Natural killer cell (primary cell): Measurements from ENCODE around the gene SRM. TPM values are rescaled to one million over a fixed set of nuclear protein-coding genes. Genes with fewer than 3 reads are reported as not detected.
A peak's percentile ranks its signal among the peaks of the same experiment; 100 is the strongest.
"Not testable (repeated sequence)": the region's sequence is repeated elsewhere in the genome, so short reads cannot be mapped to it uniquely, and the experiment has no call there.

Experiments
- ATAC-seq, 3 donors: fragments of 150-1000 bp in 2 of 3; fragments of 200-7000 bp in 1 of 3; cut with Tn5 transposase; 1 replicate in 1 of 3; 2 replicates in 2 of 3; pipeline ENCODE4 v1.10.0; 2021; ENCODE audit warnings: mild to moderate bottlenecking in 2 of 3, moderate library complexity in 2 of 3
- DNase-seq, 2 donors: peaks; one replicate each; pipeline versions ENCODE4 v3.0.0 to v3.0.0-alpha.2; 2013 to 2021; ENCODE audit warnings: mixed read lengths in 1 of 2
- H3K27ac ChIP-seq: one replicate; pipeline ENCODE4 v1.5.1; 2013; ENCODE audit warnings: mild to moderate bottlenecking, low read length
- H3K27me3 ChIP-seq: one replicate; pipeline ENCODE4 v1.6.1; 2013; ENCODE audit warnings: low read length; ENCODE audit not compliant: control insufficient read depth, insufficient read depth
- H3K36me3 ChIP-seq: one replicate; pipeline ENCODE4 v1.6.1; 2013; ENCODE audit warnings: low read length; ENCODE audit not compliant: control insufficient read depth, insufficient read depth
- H3K4me1 ChIP-seq: one replicate; pipeline ENCODE4 v1.6.1; 2013; ENCODE audit warnings: low read length; ENCODE audit not compliant: control insufficient read depth, insufficient read depth
- H3K4me3 ChIP-seq: one replicate; pipeline ENCODE4 v1.5.1; 2013; ENCODE audit warnings: low read length
- H3K9me3 ChIP-seq: one replicate; pipeline ENCODE4 v1.6.1; 2013; ENCODE audit warnings: low read length; ENCODE audit not compliant: control insufficient read depth, insufficient read depth
- H3K27ac Mint-ChIP-seq, 2 donors: one replicate each; pipeline ENCODE4 v1.8.0; 2022; ENCODE audit warnings: mild to moderate bottlenecking in 2 of 2, mixed read lengths in 2 of 2, moderate library complexity in 1 of 2
- H3K27me3 Mint-ChIP-seq, 2 donors: one replicate each; pipeline ENCODE4 v1.8.0; 2022; ENCODE audit warnings: low read depth in 2 of 2, mixed read lengths in 2 of 2
- H3K36me3 Mint-ChIP-seq: one replicate; pipeline ENCODE4 v1.8.0; 2022; ENCODE audit warnings: mixed read lengths
- H3K4me1 Mint-ChIP-seq, 2 donors: one replicate each; pipeline ENCODE4 v1.8.0; 2022; ENCODE audit warnings: mixed read lengths in 2 of 2
- H3K4me3 Mint-ChIP-seq: one replicate; pipeline ENCODE4 v1.8.0; 2022; ENCODE audit warnings: mild to moderate bottlenecking, moderate library complexity, mixed read lengths
- H3K9me3 Mint-ChIP-seq, 2 donors: one replicate each; pipeline ENCODE4 v1.8.0; 2022; ENCODE audit warnings: mixed read lengths in 2 of 2
- CTCF ChIP-seq: fragments of 200-600 bp; IDR thresholded peaks from one replicate; pipeline ENCODE4 v1.8.0; 2022; ENCODE audit warnings: antibody characterized with exemption
- WGBS: methylation state at CpG from one replicate; pipeline ENCODE4 v1.1.7; 2013; ENCODE audit warnings: missing lambda C conversion rate; ENCODE audit not compliant: insufficient coverage; 5-methylcytosine and 5-hydroxymethylcytosine counted together
- intact Hi-C: fragments of 100-400 bp; cut with micrococcal nuclease; formaldehyde crosslinking; loops from one replicate; pipeline ENCODE4 v1.14.2; 2022
- total RNA-seq, 4 donors: library from RNA; stranded (reverse); fragments of 120-200 nt in 1 of 4; gene quantifications; one replicate each; pipeline versions ENCODE4 v1.2.3 to v1.2.4, GENCODE V29; 2013 to 2022

SRM gene
- total RNA-seq, 3 donors from 2014 or later (not counting 1 experiment from before 2014, with no cell fraction given): 23.9 to 30.9 (median 29.2) TPM

- Mint-ChIP-seq H3K36me3 (no peaks in the 10 kb centered on the region), H3K27me3 (no peaks in the 10 kb centered on the region), H3K9me3 (no peaks in the 10 kb centered on the region), H3K4me1 (peaks cover 13 to 16% of the 10 kb centered on the region in 2 donors), H3K27ac (peak within 1 kb of the TSS; percentile 89 to 92), H3K4me3 (peak within 1 kb of the TSS; percentile 98)
- intact Hi-C loops: loop anchor here (1.0 kb wide), 2 partner anchors 39 to 62 kb away; partner anchors contain the start of gene SRM
- Histone ChIP-seq H3K4me1 (peaks cover 13% of the 10 kb centered on the region), H3K9me3 (no peaks in the 10 kb centered on the region), H3K27me3 (no peaks in the 10 kb centered on the region), H3K4me3 (peak within 1 kb of the TSS; percentile 88), H3K36me3 (peaks cover 19% of the 10 kb centered on the region), H3K27ac (peak within 1 kb of the TSS; percentile 71)
- ATAC-seq (peak; percentile 96 to 98 (median 98)), DNase-seq (peak; percentile 93 to 97)
- TF ChIP-seq CTCF: no peak
- under 1% methylated on average over 78 of the region's 78 CpGs for WGBS
Observed at GRCh38 chr1:11099310-11100148, 39.7 kb upstream of the SRM start, which contains the start of gene EXOSC10. Gene EXOSC10, minus strand, starts transcription at chr1:11099869. Its CDS starts 38 bp downstream, at chr1:11099831.

- H3K4me1 Mint-ChIP-seq: peaks cover 13 to 16% of the 10 kb centered on the region in 2 donors
- Histone ChIP-seq H3K9me3 (no peaks in the 10 kb centered on the region), H3K36me3 (peaks cover 24% of the 10 kb centered on the region), H3K27me3 (no peaks in the 10 kb centered on the region), H3K27ac (peak overlapping the region; percentile 71), H3K4me3 (peak overlapping the region; percentile 88), H3K4me1 (peaks cover 13% of the 10 kb centered on the region)
- no peaks in the 10 kb centered on the region for H3K9me3 Mint-ChIP-seq
- peak overlapping the region; percentile 98 for H3K4me3 Mint-ChIP-seq
- peak overlapping the region; percentile 89 to 92 for H3K27ac Mint-ChIP-seq
- no peak for DNase-seq
- 17% methylated on average over 4 of the region's 5 CpGs for WGBS
- H3K27me3 Mint-ChIP-seq: no peaks in the 10 kb centered on the region
- no peak for ATAC-seq
- intact Hi-C loops: loop anchor here (1.0 kb wide), 2 partner anchors 39 to 62 kb away; partner anchors contain the start of gene SRM
- no peaks in the 10 kb centered on the region for H3K36me3 Mint-ChIP-seq
- no peak for TF ChIP-seq CTCF
Observed at GRCh38 chr1:11098931-11099309, 39.1 kb upstream of the SRM start.

- ATAC-seq, H3K27me3 Mint-ChIP-seq: not testable (repeated sequence)
- peaks cover 52% of the 10 kb centered on the region for H3K36me3 ChIP-seq
Observed at GRCh38 chr1:11083784-11084183, 24.0 kb upstream of the SRM start.

GRCh38 chr1:11080931-11081330 is 21.1 kb upstream of the SRM start:
- H3K27me3 ChIP-seq: no peaks in the 10 kb centered on the region
- Mint-ChIP-seq H3K4me3 (no peak overlapping the region), H3K27ac (no peak overlapping the region), H3K27me3 (no peaks in the 10 kb centered on the region), H3K9me3 (no peaks in the 10 kb centered on the region), H3K36me3 (peaks cover 15% of the 10 kb centered on the region), H3K4me1 (no peaks in the 10 kb centered on the region)
- no peak for ATAC-seq
- no peak for DNase-seq
- 89% methylated on average over 12 of the region's 12 CpGs for WGBS
- TF ChIP-seq CTCF: no peak
- H3K9me3 ChIP-seq: no peaks in the 10 kb centered on the region
- peaks cover 56% of the 10 kb centered on the region for H3K36me3 ChIP-seq
- intact Hi-C loops: no loop called here
- H3K27ac ChIP-seq: no peak overlapping the region
- H3K4me1 ChIP-seq: no peaks in the 10 kb centered on the region
- no peak overlapping the region for H3K4me3 ChIP-seq

More at GRCh38 chr1:11083784-11084183, 24.0 kb upstream of the SRM start:
- H3K27me3 ChIP-seq, intact Hi-C loops, H3K27ac Mint-ChIP-seq, H3K4me1 ChIP-seq, DNase-seq, H3K27ac ChIP-seq, H3K9me3 Mint-ChIP-seq, H3K9me3 ChIP-seq, H3K4me1 Mint-ChIP-seq, H3K4me3 Mint-ChIP-seq, H3K4me3 ChIP-seq: not testable (repeated sequence)
- H3K36me3 Mint-ChIP-seq: peaks cover 35% of the 10 kb centered on the region
- WGBS: no CpG with 5 or more reads among the region's 3 CpGs
